A549 treated with AZD2906 at 1 μM for 4 hours (cell line): ENCODE data around the gene CEP68. TPM values are rescaled to one million over a fixed set of nuclear protein-coding genes. Genes with fewer than 3 reads are reported as not detected.

ENCODE experiments used
- total RNA-seq: library from RNA; stranded (reverse); fragments of 200-300 nt; extraction: Qiagen RNA extraction; gene quantifications from 5 replicates; pipeline ENCODE4 v1.2.3, GENCODE V29; 2022

CEP68 gene
- total RNA-seq: 9.7 to 12.8 TPM (median 12.2 TPM) in 5 replicates

GRCh38 chr2:65056215-65057053 is at the start of gene CEP68:
TSS of gene CEP68 (plus strand) at chr2:65056416. CDS start at chr2:65069445, 13,029 bp downstream.

GRCh38 chr2:65129826-65130663 is 73.8 kb downstream of the CEP68 start, which contains the start of gene RAB1A:
TSS of gene RAB1A (minus strand) at chr2:65130106. CDS start at chr2:65129915, 191 bp downstream.

Other genes with a start within 250 kb of the CEP68 start
- gene SLC1A4, start 67.0 kb upstream of the CEP68 start, total RNA-seq: 9.6 to 11.0 TPM (median 9.8 TPM) in 5 replicates
- 204 to 236 TPM (median 234 TPM) in 5 replicates for gene RAB1A, start 73.7 kb downstream of the CEP68 start, total RNA-seq
- gene ACTR2, start 171.4 kb downstream of the CEP68 start, total RNA-seq: 136 to 179 TPM (median 155 TPM) in 5 replicates